Measurements from ENCODE around the gene B3GAT3.
"Not testable (repeated sequence)": the region's sequence is repeated elsewhere in the genome, so short reads cannot be mapped to it uniquely, and the experiment has no call there.

Gene B3GAT3

DNA sequence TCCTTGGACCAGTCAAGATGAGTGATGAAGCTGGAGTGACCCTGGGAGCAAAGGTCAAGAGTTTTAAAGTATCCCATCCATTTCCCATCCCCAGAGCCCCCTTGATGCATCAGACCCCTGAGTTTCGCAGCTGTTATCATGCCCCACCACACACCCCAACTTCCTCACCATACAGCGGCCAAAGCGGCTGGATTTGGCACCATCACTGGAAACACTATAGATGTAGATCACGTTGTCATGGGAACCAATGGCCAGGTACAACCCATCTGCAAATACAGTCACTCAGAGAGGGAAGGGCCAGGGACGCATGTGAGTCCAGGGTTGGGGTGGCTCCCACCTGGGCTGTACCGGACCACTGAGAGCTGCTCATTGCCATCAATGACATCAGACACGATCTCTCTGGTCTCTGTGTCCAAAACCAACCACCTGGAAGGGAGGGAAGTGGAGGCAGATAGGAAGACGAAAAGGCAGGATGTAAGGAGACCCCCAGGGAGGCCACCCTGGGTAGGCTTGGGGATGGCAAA is 17.9 kb downstream of the B3GAT3 start:
- DNase-seq: no peak

- DNase-seq: no peak
Observed at GRCh38 chr11:62603072-62603408, 18.7 kb downstream of the B3GAT3 start.

DNA sequence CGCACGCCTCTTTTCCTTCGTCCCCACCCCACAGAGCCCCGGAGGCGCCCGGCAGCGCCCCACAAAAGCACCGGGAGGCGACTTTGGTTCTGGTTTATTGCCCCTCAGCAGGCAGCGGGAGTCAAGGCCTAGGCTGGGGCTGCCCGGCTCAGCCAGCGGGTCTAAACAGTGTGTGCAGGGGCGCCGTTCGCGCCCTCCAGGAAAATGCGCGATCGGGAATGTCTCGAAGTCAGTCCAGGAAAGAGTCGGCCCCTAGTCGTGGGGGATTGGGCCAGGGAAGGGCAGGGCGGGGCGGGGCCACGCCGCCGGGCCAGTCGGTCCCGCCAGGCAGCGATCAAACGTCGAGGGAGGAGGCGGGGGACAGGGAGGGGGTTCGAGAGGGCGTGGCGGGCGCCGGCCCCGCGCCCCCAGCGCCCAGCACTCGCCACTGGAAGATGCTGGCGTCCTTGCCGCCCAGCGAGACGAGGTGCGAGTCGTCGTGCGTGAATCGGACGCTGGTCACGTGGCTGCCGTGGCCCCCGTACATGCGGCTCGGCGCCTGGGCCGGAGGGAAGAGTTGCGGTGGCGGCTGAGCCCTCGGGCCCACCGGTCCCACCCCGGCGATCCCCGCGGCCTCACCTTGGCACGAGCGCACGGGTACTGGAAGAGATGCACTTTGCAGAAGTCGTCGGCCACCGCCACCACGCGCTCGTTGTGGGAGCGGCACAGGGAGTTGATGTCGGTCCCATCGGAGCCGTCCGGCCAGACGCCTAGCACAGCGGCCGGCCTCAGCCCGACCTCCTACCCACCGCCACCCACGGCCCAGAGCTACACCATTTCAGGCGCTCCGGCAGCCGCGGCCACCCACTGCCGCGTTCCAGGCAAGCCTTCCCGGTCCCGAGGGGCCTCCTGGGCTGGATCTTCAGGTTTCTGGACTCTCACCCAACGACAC is 19.4 kb downstream of the B3GAT3 start:
- no peak for DNase-seq

GRCh38 chr11:62601372-62602140 is 20.2 kb downstream of the B3GAT3 start, which contains the start of gene MTA2:
Gene MTA2 (minus strand): TSS chr11:62601865. CDS start chr11:62601450, 415 bp downstream.
- DNase-seq: peak; percentile 97 to 98

GRCh38 chr11:62601122-62601371 is 20.7 kb downstream of the B3GAT3 start:
- DNase-seq: no peak

GRCh38 chr11:62600367-62601121 is 21.2 kb downstream of the B3GAT3 start:
- DNase-seq: no peak

DNA sequence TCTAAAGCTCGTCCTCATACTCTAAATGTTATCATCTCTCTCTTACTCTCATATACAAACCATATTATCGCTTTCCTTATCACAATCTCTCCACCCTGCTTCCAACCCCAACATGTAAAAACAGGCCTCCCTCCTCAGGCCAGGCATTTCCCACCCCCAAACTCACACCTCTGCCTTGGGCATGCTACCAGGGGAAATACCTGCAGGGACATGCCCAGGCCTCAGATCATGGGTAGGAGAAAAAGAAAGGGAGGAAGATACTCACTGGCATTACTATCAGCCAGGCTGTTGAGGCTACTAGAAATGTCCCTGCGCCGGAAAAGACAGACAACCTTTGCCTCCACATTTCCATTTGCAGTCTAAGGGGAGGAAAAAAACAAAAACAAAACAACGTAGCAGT is 21.9 kb downstream of the B3GAT3 start:
- DNase-seq: no peak

GRCh38 chr11:62599069-62599696 is 22.6 kb downstream of the B3GAT3 start:
- peak; percentile 98 to 99 for DNase-seq

DNA sequence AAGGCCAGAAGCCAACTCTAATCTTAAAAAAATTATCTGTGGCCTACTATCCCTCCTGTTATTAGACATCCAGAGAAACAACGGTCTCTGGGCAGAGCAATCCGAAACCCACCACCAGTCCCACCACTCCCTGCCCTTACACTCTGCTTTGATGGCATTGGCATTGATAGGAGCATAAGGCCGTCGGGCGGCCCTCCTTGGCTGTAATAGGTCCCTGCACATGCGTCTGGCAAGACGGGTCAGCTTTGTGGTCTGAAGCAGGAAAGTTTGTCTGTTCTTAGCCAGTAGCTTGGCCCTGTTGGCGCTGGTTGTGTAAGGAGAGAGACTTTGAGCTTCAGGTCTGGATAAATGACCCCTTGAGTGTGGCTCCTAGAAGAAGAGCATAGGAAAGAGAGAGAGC is 26.7 kb downstream of the B3GAT3 start:
- DNase-seq: no peak

DNA sequence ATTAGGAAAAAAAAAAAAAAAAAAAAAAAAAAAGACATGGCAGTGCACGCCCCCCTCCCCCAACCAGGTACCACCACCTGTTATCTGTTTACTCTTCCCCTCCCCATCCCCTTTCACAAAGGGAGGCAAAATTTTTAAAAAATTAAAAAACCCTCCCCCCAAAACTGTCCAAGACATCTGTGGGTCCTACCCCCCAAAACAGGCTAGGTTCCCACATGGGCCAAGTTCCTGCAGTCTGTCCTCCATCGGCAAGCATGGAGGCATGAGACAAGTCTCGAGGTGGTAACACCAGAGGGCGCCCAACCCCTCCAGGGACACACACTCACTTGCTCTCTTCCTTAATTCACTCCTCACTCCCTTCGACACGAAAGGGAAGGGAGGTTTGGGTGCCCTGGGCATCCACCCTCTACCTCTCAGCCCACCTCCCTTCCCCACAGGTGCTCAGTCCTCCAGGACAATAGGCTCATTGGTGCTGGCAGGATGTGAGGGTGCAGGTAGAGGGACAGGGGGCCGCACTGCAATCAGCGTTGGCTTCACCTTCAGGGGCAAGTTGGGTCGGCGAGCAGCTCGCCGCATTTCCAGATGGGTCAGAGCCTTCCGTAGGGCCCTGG is 28.2 kb downstream of the B3GAT3 start:
- peak; percentile 88 to 89 for DNase-seq

DNA sequence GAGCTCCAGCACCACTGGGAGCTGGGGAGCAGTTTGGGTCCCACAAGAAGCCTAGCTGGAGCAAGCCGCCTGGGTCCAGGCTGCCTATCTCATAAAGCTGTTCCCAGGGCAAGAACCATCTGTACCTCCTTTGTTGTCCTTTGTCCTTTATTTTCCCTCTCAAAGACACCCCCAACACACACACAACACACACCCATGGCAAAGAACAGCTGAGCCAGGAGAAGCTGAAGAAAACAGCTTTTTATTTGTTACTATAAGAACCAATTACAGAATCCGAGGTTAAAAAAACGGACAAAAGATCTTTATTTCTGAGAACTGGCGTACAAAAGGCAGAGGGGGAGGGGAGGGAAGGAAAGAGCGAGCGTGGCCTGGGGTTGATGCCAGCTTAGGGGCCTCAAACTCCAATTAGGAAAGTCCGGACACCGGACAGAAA is 28.8 kb downstream of the B3GAT3 start:
- DNase-seq: no peak

GRCh38 chr11:62592146-62592815 is 29.5 kb downstream of the B3GAT3 start:
- peak in 1 of 2 experiments; percentile 40 for DNase-seq

DNA sequence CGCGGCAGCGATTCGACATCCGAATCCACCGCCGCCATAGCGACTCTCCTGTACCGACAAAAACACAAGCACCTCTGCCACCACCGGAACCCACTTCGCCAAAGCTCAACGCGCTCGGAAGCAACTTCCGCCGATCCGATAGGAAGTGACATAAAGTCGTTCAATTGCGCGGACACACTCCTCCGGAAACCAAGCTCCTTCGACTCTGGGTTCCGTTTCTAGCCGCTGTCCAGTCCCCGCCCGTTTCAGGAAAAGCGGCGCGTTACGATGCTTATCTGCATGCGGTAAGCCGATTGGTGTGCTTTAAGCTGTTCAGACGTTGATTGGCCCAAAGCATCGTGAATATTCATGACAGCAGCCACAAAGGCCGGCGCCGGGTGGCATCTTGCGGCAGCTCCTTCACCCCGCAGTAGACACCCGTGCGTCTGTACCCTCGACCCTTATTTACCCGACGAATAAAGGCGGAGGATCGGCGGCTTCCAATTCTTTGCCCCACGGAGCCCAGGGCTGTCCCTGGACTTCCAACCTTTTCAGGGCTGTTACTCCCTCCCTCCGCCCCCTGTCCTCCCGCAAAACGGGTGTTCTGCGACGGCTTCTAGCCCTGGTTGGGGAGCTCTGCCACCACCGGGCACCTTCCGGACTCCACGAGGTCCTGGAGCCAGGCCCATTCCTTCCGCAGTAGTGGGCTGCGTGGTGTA is 30.2 kb downstream of the B3GAT3 start, which contains the start of gene TUT1:
TSS of gene TUT1 (minus strand) at position 76 of the 698 bp plus-strand sequence. CDS start at position 38, 38 bp downstream.
- peak; percentile 100 for DNase-seq

DNA sequence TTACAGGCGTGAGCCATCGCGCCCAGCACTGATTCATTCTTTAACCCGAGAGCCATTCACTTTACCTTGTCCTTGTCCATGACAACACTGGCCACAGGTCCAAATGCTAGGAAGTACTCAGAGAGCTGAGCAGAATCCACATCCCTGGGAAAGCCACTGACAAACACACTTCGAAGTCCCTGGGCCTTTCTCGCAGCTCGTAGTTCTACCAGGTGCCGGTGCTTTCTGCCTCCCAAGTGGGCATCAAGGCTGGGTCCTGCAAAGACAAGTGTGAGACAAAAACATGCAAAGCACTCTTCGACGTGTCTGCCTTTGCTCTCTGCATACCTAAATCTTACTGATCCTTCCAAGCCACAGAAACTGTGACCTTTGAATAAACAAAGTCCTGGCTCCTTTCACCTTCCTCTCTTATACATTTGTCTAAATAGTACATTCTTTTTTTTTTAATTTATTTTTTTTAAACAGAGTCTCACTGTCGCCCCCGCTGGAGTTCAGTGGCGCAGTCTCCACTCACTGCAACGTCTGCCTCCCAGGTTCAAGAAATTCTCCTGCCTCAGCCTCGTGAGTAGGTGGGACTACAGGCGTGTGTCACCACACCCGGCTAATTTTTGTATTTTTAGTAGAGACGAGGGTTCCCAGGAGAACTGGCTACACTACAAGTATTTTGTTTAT is 32.7 kb downstream of the B3GAT3 start:
- peak in 1 of 2 experiments; percentile 24 for DNase-seq

- DNase-seq: not testable (repeated sequence)
Observed at GRCh38 chr11:62585356-62585755, 36.4 kb downstream of the B3GAT3 start.

DNA sequence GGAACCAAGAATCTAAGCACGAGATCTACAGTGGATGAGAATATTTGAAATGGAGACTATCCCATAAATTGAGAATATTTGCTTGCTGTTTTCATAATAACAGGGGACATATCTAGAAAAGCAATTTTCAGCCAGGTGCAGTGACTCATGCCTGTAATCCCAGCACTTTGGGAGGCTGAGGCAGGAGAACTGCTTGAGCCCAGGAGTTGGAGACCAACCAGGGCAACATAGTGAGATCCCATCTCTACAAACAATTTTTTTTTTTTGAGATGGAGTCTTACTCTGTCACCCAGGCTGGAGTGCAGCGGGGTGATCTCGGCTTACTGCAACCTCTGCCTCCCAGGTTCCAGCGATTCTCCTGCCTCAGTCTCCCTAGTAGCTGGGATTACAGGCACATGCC is 40.1 kb downstream of the B3GAT3 start:
- not testable (repeated sequence) for DNase-seq

DNA sequence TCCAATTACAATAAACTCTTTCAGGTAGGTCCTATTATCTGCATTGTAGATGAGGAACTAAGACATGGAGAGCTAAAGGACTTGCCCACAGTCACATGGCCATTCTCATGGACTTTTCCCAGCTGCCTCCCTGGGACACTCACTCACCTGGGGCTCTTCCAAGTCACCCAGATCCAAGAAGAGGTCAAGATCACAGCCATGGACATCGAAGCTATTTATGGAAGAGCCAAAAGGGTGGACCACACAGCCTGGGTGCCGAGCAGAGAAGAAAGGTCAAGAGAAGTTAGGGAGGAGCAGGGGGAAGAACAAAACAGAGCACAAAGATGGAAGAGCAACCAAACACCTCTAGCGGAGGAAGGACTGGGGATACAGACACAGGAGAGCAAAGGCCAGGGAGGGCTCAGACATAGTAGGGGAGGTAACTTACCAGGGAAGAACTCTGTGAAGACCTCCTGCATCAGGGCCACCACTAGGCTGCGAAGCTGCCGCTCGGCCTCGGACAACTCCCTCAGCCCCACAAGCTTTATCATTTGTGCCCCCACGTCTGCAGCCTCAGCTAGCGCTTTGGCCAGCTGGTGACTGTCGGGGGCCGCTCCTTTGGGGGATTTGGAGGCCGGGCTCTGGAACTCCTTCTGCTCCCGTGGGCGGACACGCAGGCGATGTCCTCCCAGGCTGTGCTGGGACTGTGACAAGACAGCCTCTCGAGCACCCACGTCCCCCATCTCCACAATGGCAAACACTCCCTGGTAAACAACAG is 40.6 kb downstream of the B3GAT3 start:
- no peak for DNase-seq

DNA sequence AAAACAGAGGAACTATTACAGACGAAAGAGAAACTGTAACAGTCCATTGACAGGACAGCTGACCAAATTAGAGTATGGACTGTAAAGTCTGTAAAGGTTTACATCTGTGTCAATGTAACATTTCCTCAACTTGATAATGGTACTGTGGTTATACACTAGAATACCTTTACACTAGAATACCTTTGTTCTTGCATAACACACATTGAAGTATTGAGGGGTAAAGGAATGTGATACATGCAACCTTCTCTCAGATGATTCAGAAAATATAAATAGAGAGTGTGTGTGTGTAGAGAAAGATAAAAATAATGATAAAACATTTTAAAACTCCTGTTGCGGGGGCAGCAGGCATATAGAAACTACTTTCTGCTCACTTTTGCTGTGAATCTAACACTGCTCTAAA is 42.5 kb downstream of the B3GAT3 start:
- DNase-seq: no peak

DNA sequence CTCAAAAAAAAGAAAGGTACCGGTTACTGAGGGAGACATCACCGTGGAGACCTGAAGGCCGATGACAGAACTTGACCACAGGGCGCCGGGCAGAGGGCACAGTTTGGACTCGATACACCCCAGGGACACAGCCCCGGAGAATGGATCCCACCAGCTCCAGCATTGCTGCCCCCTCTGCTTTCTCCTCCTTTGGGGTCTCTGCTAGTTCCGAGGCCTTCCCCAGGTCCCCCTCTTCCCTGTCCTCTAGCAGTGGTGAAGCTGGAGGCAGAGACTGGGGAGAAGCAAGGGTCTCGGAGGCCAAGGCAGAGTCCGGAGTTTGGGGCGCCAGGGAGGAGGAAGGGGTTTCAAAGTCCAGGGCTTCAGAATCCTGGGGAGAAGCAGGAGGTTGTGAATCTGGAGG is 43.2 kb downstream of the B3GAT3 start:
- no peak for DNase-seq

Measured in Kasumi-1 (cell line).